HCT116 (cell line): Measurements from ENCODE around the gene DUSP14. TPM values are rescaled to one million over a fixed set of nuclear protein-coding genes. Genes with fewer than 3 reads are reported as not detected.

Experiments
- ATAC-seq: fragments of 200-7000 bp; cut with Tn5 transposase; 2 replicates; pipeline ENCODE4 v1.9.1; 2020; ENCODE audit warnings: mild to moderate bottlenecking, moderate library complexity
- BruUV-seq: library from RNA; stranded (reverse); fragments of 400-500 nt; replicated peaks from 2 replicates; lab custom pipeline; 2021; lab: Mats Ljungman, UMichigan
- CTCF ChIA-PET: fragments of 300-600 bp; sonication (Branson Sonifier 250); formaldehyde crosslinking; loops from one replicate; lab custom pipeline; 2021; ENCODE audit warnings: antibody characterized with exemption; lab: Charles Lee
- POLR2A ChIA-PET: fragments of 300-600, 350-600 bp; sonication (Branson Sonifier 250); formaldehyde crosslinking; loops from one replicate; lab custom pipeline; 2021; ENCODE audit warnings: antibody characterized with exemption; lab: Charles Lee
- RAD21 ChIA-PET, 2 experiments: fragments of 300-600 bp; sonication (Branson Sonifier 250); formaldehyde crosslinking; loops; one replicate each; lab custom pipeline; 2023; ENCODE audit warnings: low total read pairs in 2 of 2; ENCODE audit not compliant: uncharacterized antibody in 2 of 2, unreplicated experiment in 2 of 2, low non-redundant PET in 1 of 2; lab: Charles Lee
- DNase-seq: peaks from one replicate; pipeline ENCODE4 v3.0.0-alpha.2; 2010; ENCODE audit warnings: low read depth, low spot score
- H2AFZ ChIP-seq: fragments of 200-600 bp; shearing (Covaris generic), sonication (generic); 2 replicates; pipeline ENCODE4 v1.6.1; 2017; ENCODE audit warnings: low read depth, mixed run types, mixed read lengths, antibody characterized with exemption, low read length; ENCODE audit not compliant: poor library complexity, severe bottlenecking
- H3K27ac ChIP-seq: 2 replicates; pipeline ENCODE4 v1.5.1; 2012; ENCODE audit warnings: low read depth, low read length
- H3K27me3 ChIP-seq: fragments of 200-600 bp; sonication (generic); 2 replicates; pipeline ENCODE4 v1.6.1; 2016; ENCODE audit warnings: mixed run types, low read length, mixed read lengths; ENCODE audit not compliant: insufficient read depth
- H3K36me3 ChIP-seq, 2 experiments: fragments of 200-500 bp in 1 of 2; fragments of 200-600 bp in 1 of 2; sonication (Bioruptor generic) in 1 of 2; sonication (generic) in 1 of 2; 2 replicates each; pipeline versions ENCODE4 v1.5.1 to v1.6.1; 2014 to 2016; ENCODE audit warnings: low read length in 2 of 2, inconsistent platforms in 1 of 2, mixed read lengths in 1 of 2, mixed run types in 1 of 2; ENCODE audit not compliant: insufficient read depth in 2 of 2, control insufficient read depth in 1 of 2
- H3K4me1 ChIP-seq, 2 experiments: fragments of 200-600 bp in 1 of 2; sonication (generic) in 1 of 2; 2 replicates each; pipeline versions ENCODE4 v1.5.1 to v1.6.1; 2012 to 2017; ENCODE audit warnings: low read length in 2 of 2, inconsistent platforms in 1 of 2, mild to moderate bottlenecking in 1 of 2, mixed read lengths in 1 of 2, mixed run types in 1 of 2, moderate library complexity in 1 of 2; ENCODE audit not compliant: insufficient read depth in 2 of 2, control insufficient read depth in 1 of 2
- H3K4me2 ChIP-seq: fragments of 200-600 bp; sonication (generic); 2 replicates; pipeline ENCODE4 v1.6.1; 2017; ENCODE audit warnings: mixed run types, low read length, mixed read lengths
- H3K4me3 ChIP-seq, 2 experiments: fragments of 200-600 bp in 1 of 2; sonication (generic) in 1 of 2; replicated peaks in 1 of 2; 2 replicates each; pipeline ENCODE4 v1.5.1; 2011 to 2016; ENCODE audit warnings: low read length in 2 of 2, control low read depth in 1 of 2, low read depth in 1 of 2, mild to moderate bottlenecking in 1 of 2, mixed read lengths in 1 of 2, mixed run types in 1 of 2
- H3K79me2 ChIP-seq: fragments of 200-600 bp; sonication (generic); 2 replicates; pipeline ENCODE4 v1.6.1; 2017; ENCODE audit warnings: mild to moderate bottlenecking, mixed run types, low read length, moderate library complexity, mixed read lengths; ENCODE audit not compliant: insufficient read depth
- H3K9ac ChIP-seq: fragments of 200-600 bp; sonication (generic); 2 replicates; pipeline ENCODE4 v1.6.1; 2016; ENCODE audit warnings: low read length, mixed read lengths
- H3K9me2 ChIP-seq: fragments of 200-600 bp; sonication (generic), shearing (Covaris generic); 2 replicates; pipeline ENCODE4 v1.6.1; 2017; ENCODE audit warnings: mixed run types, mild to moderate bottlenecking, moderate library complexity; ENCODE audit not compliant: insufficient read depth
- H3K9me3 ChIP-seq, 2 experiments: fragments of 200-500 bp in 1 of 2; fragments of 200-600 bp in 1 of 2; sonication (Bioruptor generic) in 1 of 2; sonication (generic) in 1 of 2; 2 replicates each; pipeline ENCODE4 v1.6.1; 2014 to 2017; ENCODE audit warnings: low read length in 2 of 2, mixed read lengths in 2 of 2, inconsistent platforms in 1 of 2, low read depth in 1 of 2, mild to moderate bottlenecking in 1 of 2, mixed run types in 1 of 2, moderate library complexity in 1 of 2; ENCODE audit not compliant: control insufficient read depth in 1 of 2, insufficient read depth in 1 of 2
- H4K20me1 ChIP-seq: fragments of 200-600 bp; sonication (generic), shearing (Covaris generic); 2 replicates; pipeline ENCODE4 v1.6.1; 2017; ENCODE audit warnings: mixed run types, mild to moderate bottlenecking, moderate library complexity; ENCODE audit not compliant: insufficient read depth
- ATF3 ChIP-seq: IDR thresholded peaks from 2 replicates; pipeline ENCODE4 v1.6.1; 2012
- CBX3 ChIP-seq: IDR thresholded peaks from 2 replicates; pipeline ENCODE4 v1.6.1; 2012; ENCODE audit warnings: low read depth
- EGR1 ChIP-seq: IDR thresholded peaks from 2 replicates; pipeline ENCODE4 v1.6.1; 2012; ENCODE audit warnings: low read depth
- EZH2 ChIP-seq: fragments of 200-600 bp; sonication (generic); IDR thresholded peaks from 2 replicates; pipeline ENCODE4 v1.6.1; 2017; ENCODE audit warnings: antibody characterized with exemption, mixed run types
- RAD21 ChIP-seq: IDR thresholded peaks from 2 replicates; pipeline ENCODE4 v1.6.1; 2012; ENCODE audit warnings: low read depth, mild to moderate bottlenecking
- SIN3A ChIP-seq: IDR thresholded peaks from 2 replicates; pipeline ENCODE4 v1.6.1; 2012; ENCODE audit warnings: low read depth
- SP1 ChIP-seq: IDR thresholded peaks from 2 replicates; pipeline ENCODE4 v1.6.1; 2012; ENCODE audit warnings: low read depth
- TCF7L2 ChIP-seq: IDR thresholded peaks from 2 replicates; pipeline ENCODE4 v1.7.0; 2011; ENCODE audit warnings: borderline replicate concordance, inconsistent platforms; ENCODE audit not compliant: insufficient read depth, insufficient read length; ENCODE audit errors: extremely low read depth
- ZFX ChIP-seq: fragments of 450-650 bp; IDR thresholded peaks from 2 replicates; pipeline ENCODE4 v1.6.1; 2017
- intact Hi-C: fragments of 100-400 bp; cut with micrococcal nuclease; formaldehyde crosslinking; loops from 2 replicates; pipeline ENCODE4 v1.10.0; 2022
- total RNA-seq: library from RNA; stranded (reverse); gene quantifications from one replicate; pipeline ENCODE4 v1.2.1, GENCODE V29; 2021; ENCODE audit not compliant: unreplicated experiment

The DUSP14 gene
- total RNA-seq, 1 experiment from 2014 or later: 27.6 TPM

- Histone ChIP-seq H3K9me2 (no peaks in the 10 kb centered on the region), H3K27me3 (no peaks in the 10 kb centered on the region), H3K27ac (no peak overlapping the region), H3K4me3 (no peak overlapping the region), H4K20me1 (no peaks in the 10 kb centered on the region), H3K4me2 (no peak overlapping the region), H2AFZ (no peak overlapping the region), H3K36me3 (peaks cover 6 to 7% of the 10 kb centered on the region in 2 experiments; a peak in 3 of 4 replicates), H3K4me1 (no peaks in the 10 kb centered on the region), H3K79me2 (no peaks in the 10 kb centered on the region), H3K9ac (no peak overlapping the region), H3K9me3 (no peaks in the 10 kb centered on the region)
- ChIA-PET RAD21 (no interaction called here), POLR2A (no interaction called here), CTCF (interaction anchor here (1.7 kb wide), 1 partner anchor 18 kb away, joined by 5 read pairs; no protein-coding TSS in a partner anchor)
- DNase-seq (no peak), ATAC-seq (no peak)
- intact Hi-C loops: loop anchor here (10.0 kb wide), 1 partner anchor 53 kb away; the partner anchor contains the start of gene SYNRG
- BruUV-seq: no TSS peak
- no peak for TF ChIP-seq TCF7L2
- TF ChIP-seq EZH2: no peak
- TF ChIP-seq SP1: no peak
- TF ChIP-seq CBX3: no peak
- TF ChIP-seq EGR1: no peak
- TF ChIP-seq ATF3: no peak
Observed at GRCh38 chr17:37551788-37552187, 62.1 kb downstream of the DUSP14 start.

- ATAC-seq (no peak), DNase-seq (no peak)
- TF ChIP-seq SP1: no peak
- TF ChIP-seq RAD21: no peak
- TF ChIP-seq CBX3: no peak
- TF ChIP-seq SIN3A: no peak
- no peak for TF ChIP-seq ZFX
- ChIA-PET CTCF (no interaction called here), RAD21 (no interaction called here), POLR2A (interaction anchor here (0.6 kb wide), 1 partner anchor 20 kb away, joined by 3 read pairs; no protein-coding TSS in a partner anchor)
- Histone ChIP-seq H3K9me2 (no peaks in the 10 kb centered on the region), H3K9me3 (no peaks in the 10 kb centered on the region), H3K4me2 (no peak overlapping the region), H3K4me3 (no peak overlapping the region), H3K4me1 (no peaks in the 10 kb centered on the region), H3K27me3 (no peaks in the 10 kb centered on the region), H3K27ac (no peak overlapping the region), H3K9ac (no peak overlapping the region), H4K20me1 (no peaks in the 10 kb centered on the region), H3K79me2 (no peaks in the 10 kb centered on the region), H2AFZ (no peak overlapping the region), H3K36me3 (peaks cover 7 to 17% of the 10 kb centered on the region in 2 experiments; a peak in 3 of 4 replicates)
- intact Hi-C loops: loop anchor here (10.0 kb wide), 1 partner anchor 51 kb away; the partner anchor contains the start of gene SYNRG
- no TSS peak for BruUV-seq
Observed at GRCh38 chr17:37553401-37553966, 63.8 kb downstream of the DUSP14 start.
